Choroid plexus epithelial cell (primary cell): Measurements from ENCODE around the gene EXOC6B.

Experiments used
- DNase-seq: peaks from one replicate; pipeline ENCODE4 v3.0.0-alpha.2; 2010; ENCODE audit warnings: low read depth
- H3K4me3 ChIP-seq: 2 replicates; pipeline ENCODE4 v1.5.1; 2011; ENCODE audit warnings: low read depth, mild to moderate bottlenecking, control low read depth, low read length, moderate library complexity
- CTCF ChIP-seq: conservative IDR thresholded peaks from 2 replicates; pipeline ENCODE4 v1.5.1; 2011; ENCODE audit warnings: low read depth, mild to moderate bottlenecking, control low read depth, inconsistent platforms, low read length, moderate library complexity

The EXOC6B gene

GRCh38 chr2:72828840-72829507 is 3.1 kb upstream of the EXOC6B start:
- no peak for TF ChIP-seq CTCF
- peak; percentile 27 for DNase-seq

GRCh38 chr2:72827966-72828646 is 2.3 kb upstream of the EXOC6B start:
- no peak for TF ChIP-seq CTCF
- H3K4me3 ChIP-seq: no peak overlapping the region
- DNase-seq: peak; percentile 70

More at GRCh38 chr2:72828840-72829507, 3.1 kb upstream of the EXOC6B start:
- no peak overlapping the region for H3K4me3 ChIP-seq

GRCh38 chr2:72827487-72827886 is 1.7 kb upstream of the EXOC6B start:
- no peak for DNase-seq

GRCh38 chr2:72826156-72826477 is 284 bp upstream of the EXOC6B start:
- DNase-seq: no peak
- TF ChIP-seq CTCF: no peak
- H3K4me3 ChIP-seq: no peak overlapping the region

More at GRCh38 chr2:72827487-72827886, 1.7 kb upstream of the EXOC6B start:
- TF ChIP-seq CTCF: no peak
- H3K4me3 ChIP-seq: no peak overlapping the region

- H3K4me3 ChIP-seq: peak overlapping the region; percentile 93
- DNase-seq: peak; percentile 50
- TF ChIP-seq CTCF: no peak
Measured at GRCh38 chr2:72824224-72824842, 1.5 kb downstream of the EXOC6B start.

- no peak for DNase-seq
- TF ChIP-seq CTCF: no peak
- no peak overlapping the region for H3K4me3 ChIP-seq
Measured at GRCh38 chr2:72822794-72823193, 3.0 kb downstream of the EXOC6B start.
